PC-3 (cell line): Measurements from ENCODE around the gene ZFHX3. TPM values are rescaled to one million over a fixed set of nuclear protein-coding genes. Genes with fewer than 3 reads are reported as not detected.

Experiments used
- ATAC-seq: fragments of 200-7000 bp; cut with Tn5 transposase; 2 replicates; pipeline ENCODE4 v1.9.1; 2020; ENCODE audit warnings: mild to moderate bottlenecking, moderate library complexity
- BruUV-seq: library from RNA; stranded (reverse); fragments of 400-500 nt; replicated peaks from 2 replicates; lab custom pipeline; 2021; lab: Mats Ljungman, UMichigan
- CTCF ChIA-PET: fragments of 300-600 bp; sonication (Branson Sonifier 250); formaldehyde crosslinking; loops from one replicate; lab custom pipeline; 2022; ENCODE audit warnings: antibody characterized with exemption; lab: Charles Lee
- POLR2A ChIA-PET: fragments of 300-600 bp; sonication (Branson Sonifier 250); formaldehyde crosslinking; loops from one replicate; lab custom pipeline; 2022; ENCODE audit warnings: antibody characterized with exemption; ENCODE audit not compliant: unreplicated experiment; lab: Charles Lee
- DNase-seq: peaks from one replicate; pipeline ENCODE4 v3.0.0-alpha.2; 2015
- H2AFZ ChIP-seq: fragments of 300-600 bp; sonication (generic); 2 replicates; pipeline ENCODE4 v1.6.0; 2016; ENCODE audit warnings: antibody characterized with exemption, low read length
- H3F3A ChIP-seq: fragments of 300-600 bp; sonication (generic); one replicate; pipeline ENCODE4 v1.6.0; 2017; ENCODE audit warnings: antibody characterized with exemption, low read length, control low read depth, mild to moderate bottlenecking; ENCODE audit not compliant: unreplicated experiment
- H3K27ac ChIP-seq: fragments of 300-600 bp; sonication (generic); 2 replicates; pipeline ENCODE4 v1.5.1; 2016; ENCODE audit warnings: mild to moderate bottlenecking, low read length
- H3K27me3 ChIP-seq: fragments of 300-600 bp; sonication (generic); 2 replicates; pipeline ENCODE4 v1.6.1; 2016; ENCODE audit warnings: low read length, mixed read lengths
- H3K36me3 ChIP-seq: fragments of 300-600 bp; sonication (generic); 2 replicates; pipeline ENCODE4 v1.6.1; 2016; ENCODE audit warnings: low read depth, mixed run types, low read length, mixed read lengths
- H3K4me1 ChIP-seq: fragments of 300-600 bp; sonication (generic); 2 replicates; pipeline ENCODE4 v1.5.1; 2016; ENCODE audit warnings: low read length; ENCODE audit not compliant: insufficient read depth
- H3K4me2 ChIP-seq: fragments of 300-600 bp; sonication (generic); 2 replicates; pipeline ENCODE4 v1.6.0; 2016; ENCODE audit warnings: low read length
- H3K4me3 ChIP-seq: fragments of 300-600 bp; sonication (generic); 2 replicates; pipeline ENCODE4 v1.5.1; 2016; ENCODE audit warnings: mild to moderate bottlenecking, low read length, mixed read lengths
- H3K79me2 ChIP-seq: fragments of 300-600 bp; sonication (generic); 2 replicates; pipeline ENCODE4 v1.6.1; 2017; ENCODE audit warnings: low read length, mixed read lengths
- H3K9ac ChIP-seq: fragments of 300-600 bp; sonication (generic); 2 replicates; pipeline ENCODE4 v1.6.0; 2016; ENCODE audit warnings: mild to moderate bottlenecking, low read length
- H3K9me2 ChIP-seq: fragments of 300-600 bp; sonication (generic); replicated peaks from 2 replicates; pipeline ENCODE4 v1.6.1; 2016; ENCODE audit warnings: mixed run types, low read length, mixed read lengths
- H3K9me3 ChIP-seq: fragments of 300-600 bp; sonication (generic); 2 replicates; pipeline ENCODE4 v1.6.1; 2016; ENCODE audit warnings: low read length, mixed read lengths
- H4K20me1 ChIP-seq: fragments of 300-600 bp; sonication (generic); 2 replicates; pipeline ENCODE4 v1.6.1; 2016; ENCODE audit warnings: low read length, mixed read lengths
- CTCF ChIP-seq: fragments of 300-600 bp; sonication (generic); conservative IDR thresholded peaks from 2 replicates; pipeline ENCODE4 v1.5.1; 2017; ENCODE audit warnings: antibody characterized with exemption, low read depth, mild to moderate bottlenecking, low read length
- EZH2 ChIP-seq: fragments of 300-600 bp; sonication (generic); IDR thresholded peaks from one replicate; pipeline ENCODE4 v1.6.1; 2017; ENCODE audit warnings: antibody characterized with exemption, mild to moderate bottlenecking, low read length; ENCODE audit not compliant: unreplicated experiment
- EZH2phosphoT487 ChIP-seq: fragments of 300-600 bp; sonication (generic); IDR thresholded peaks from 2 replicates; pipeline ENCODE4 v1.6.1; 2018; ENCODE audit warnings: mild to moderate bottlenecking, antibody characterized with exemption, low read length, borderline replicate concordance
- intact Hi-C: fragments of 100-400 bp; cut with micrococcal nuclease; formaldehyde crosslinking; loops from 2 replicates; pipeline ENCODE4 v1.9.0; 2023
- total RNA-seq: library from RNA; depleted of rRNA; stranded (reverse); fragments of >200 nt; gene quantifications from 2 replicates; pipeline ENCODE4 v1.2.3, GENCODE V29; 2014

ZFHX3 gene
- total RNA-seq, 1 experiment from 2014 or later = 3.5 TPM

DNA sequence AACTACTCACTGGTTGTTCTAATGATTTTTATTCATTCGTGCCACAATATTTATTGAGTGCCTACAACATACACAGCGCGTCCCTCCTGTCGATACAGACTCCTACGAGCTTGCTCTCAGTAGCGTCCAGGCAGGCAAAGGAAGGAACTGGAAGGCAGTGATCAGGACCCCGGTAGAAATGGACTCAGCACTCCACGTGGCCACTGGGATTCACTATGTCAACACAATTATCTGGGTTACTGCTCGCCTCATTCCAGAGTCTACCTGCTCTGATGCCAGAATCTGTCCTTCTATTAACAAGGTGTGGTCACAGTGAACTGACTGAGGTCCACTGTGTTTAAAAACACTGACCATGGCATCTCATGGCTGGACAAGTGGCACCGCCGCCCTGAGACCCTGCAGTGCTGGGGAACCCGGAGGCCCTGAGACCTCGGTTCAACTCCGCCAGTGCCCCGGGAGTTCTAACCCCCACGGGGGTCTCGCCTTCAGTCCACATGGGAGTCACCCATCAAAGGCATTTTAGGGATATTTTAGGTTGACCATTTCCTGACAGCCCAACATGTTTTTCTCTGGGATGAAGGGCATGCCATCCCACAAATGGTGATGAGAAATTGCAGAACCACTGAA is 71.4 kb downstream of the ZFHX3 start:
- CTCF ChIA-PET = no interaction called here
- ATAC-seq (no peak), DNase-seq (no peak)
- no TSS peak for BruUV-seq
- Histone ChIP-seq H3K9me2 (no peaks in the 10 kb centered on the region), H3K9ac (no peak overlapping the region), H3K4me1 (no peaks in the 10 kb centered on the region), H2AFZ (no peak overlapping the region), H3K4me2 (no peak overlapping the region), H3K27me3 (no peaks in the 10 kb centered on the region), H4K20me1 (no peaks in the 10 kb centered on the region), H3K36me3 (no peaks in the 10 kb centered on the region), H3K4me3 (no peak overlapping the region), H3K79me2 (peaks cover 53% of the 10 kb centered on the region), H3K9me3 (no peaks in the 10 kb centered on the region), H3K27ac (no peak overlapping the region), H3F3A (no peaks in the 10 kb centered on the region)
- intact Hi-C loops = no loop called here
- TF ChIP-seq EZH2 = no peak
- no peak for TF ChIP-seq CTCF
- no peak for TF ChIP-seq EZH2phosphoT487
- POLR2A ChIA-PET = no interaction called here

DNA sequence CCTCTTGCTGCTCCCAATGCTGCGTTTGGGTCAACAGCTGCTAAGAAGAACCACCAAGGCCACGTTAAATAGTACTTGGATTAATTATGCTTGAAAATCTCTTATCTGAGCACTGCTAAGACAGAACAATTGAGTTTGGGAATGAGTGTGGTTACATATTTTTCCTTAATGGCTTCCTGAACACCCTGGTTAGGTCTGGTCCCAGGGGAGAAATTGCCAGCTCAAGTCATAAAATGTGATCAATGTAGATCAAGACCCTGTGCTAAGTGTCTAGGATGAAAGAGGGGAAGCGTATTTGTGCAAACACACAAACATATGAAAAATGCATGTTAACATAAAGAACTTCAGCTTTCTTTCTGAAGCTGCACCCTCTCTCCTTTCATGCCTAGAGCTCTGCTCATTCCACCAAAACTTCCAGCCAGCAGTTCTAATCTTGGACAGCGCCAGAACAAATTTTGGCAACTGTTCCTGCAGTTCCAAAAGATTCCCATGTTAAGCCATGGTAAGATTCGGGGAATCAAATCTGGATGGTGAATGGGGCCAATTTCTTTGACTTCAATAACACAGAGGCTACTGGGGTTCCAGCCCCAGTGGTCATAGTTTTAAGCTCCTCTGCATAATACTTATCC is 72.0 kb downstream of the ZFHX3 start:
- BruUV-seq = no TSS peak
- Histone ChIP-seq H3K4me3 (no peak overlapping the region), H3K27ac (no peak overlapping the region), H4K20me1 (no peaks in the 10 kb centered on the region), H3K27me3 (no peaks in the 10 kb centered on the region), H3K9ac (no peak overlapping the region), H2AFZ (no peak overlapping the region), H3K9me2 (no peaks in the 10 kb centered on the region), H3K79me2 (peaks cover 50% of the 10 kb centered on the region), H3F3A (no peaks in the 10 kb centered on the region), H3K4me2 (no peak overlapping the region), H3K36me3 (no peaks in the 10 kb centered on the region), H3K4me1 (no peaks in the 10 kb centered on the region), H3K9me3 (no peaks in the 10 kb centered on the region)
- CTCF ChIA-PET = no interaction called here
- POLR2A ChIA-PET = no interaction called here
- intact Hi-C loops = no loop called here
- ATAC-seq (no peak), DNase-seq (no peak)
- TF ChIP-seq CTCF = no peak
- TF ChIP-seq EZH2phosphoT487 = no peak
- TF ChIP-seq EZH2 = no peak

DNA sequence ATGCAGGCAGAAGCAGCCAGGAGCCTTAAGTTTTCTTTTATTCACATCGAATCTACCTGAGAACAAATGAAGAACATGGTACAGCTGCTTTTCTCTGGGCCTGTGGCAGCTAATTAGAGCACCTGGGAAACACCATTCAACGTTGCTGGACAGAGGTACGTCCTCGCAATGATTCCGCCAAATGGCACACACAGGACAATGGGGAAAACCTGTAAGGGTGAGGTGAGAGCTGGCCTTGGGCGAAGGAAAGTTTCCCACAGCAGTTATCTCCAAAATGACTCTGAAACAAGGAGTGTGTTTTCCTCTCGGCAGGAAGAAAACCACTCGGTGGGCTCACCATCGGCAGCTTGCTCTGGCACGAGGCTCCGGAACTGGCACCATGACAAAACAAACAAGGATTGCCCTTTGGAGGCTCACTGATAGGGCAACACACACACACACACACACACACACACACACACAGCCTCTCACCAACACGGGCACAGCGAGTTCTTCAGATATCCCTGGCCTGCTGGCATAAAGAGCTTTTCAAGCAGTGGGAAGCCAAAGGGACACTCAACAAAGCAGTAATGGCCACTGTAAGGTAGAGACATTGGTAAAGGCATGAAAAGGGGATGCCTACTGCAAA is 73.7 kb downstream of the ZFHX3 start:
- Histone ChIP-seq H3K9me2 (no peaks in the 10 kb centered on the region), H3K79me2 (peaks cover 40% of the 10 kb centered on the region), H3K27ac (no peak overlapping the region), H3K36me3 (no peaks in the 10 kb centered on the region), H3F3A (no peaks in the 10 kb centered on the region), H3K9ac (no peak overlapping the region), H3K9me3 (no peaks in the 10 kb centered on the region), H3K4me1 (no peaks in the 10 kb centered on the region), H4K20me1 (no peaks in the 10 kb centered on the region), H3K4me3 (no peak overlapping the region), H2AFZ (no peak overlapping the region), H3K4me2 (no peak overlapping the region), H3K27me3 (no peaks in the 10 kb centered on the region)
- ATAC-seq (no peak), DNase-seq (no peak)
- intact Hi-C loops = no loop called here
- ChIA-PET CTCF (interaction anchor here (0.6 kb wide), 1 partner anchor 196 kb away, joined by 3 read pairs; no protein-coding TSS in a partner anchor), POLR2A (no interaction called here)
- BruUV-seq = no TSS peak
- TF ChIP-seq CTCF = no peak
- no peak for TF ChIP-seq EZH2phosphoT487
- no peak for TF ChIP-seq EZH2
